Effector CD8-positive, alpha-beta T cell (primary cell): ENCODE results near the gene KCNC4.

Experiments
- DNase-seq: peaks from one replicate; lab custom pipeline; 2025; lab: John Stamatoyannopoulos, UW

KCNC4 gene

GRCh38 chr1:110188035-110188618, 22.0 kb upstream of the KCNC4 start:
- no peak for DNase-seq

- DNase-seq: no peak
These were observed 20.9 kb upstream of the KCNC4 start for GRCh38 chr1:110189181-110189580.

GRCh38 chr1:110190282-110190929, 19.7 kb upstream of the KCNC4 start:
- DNase-seq: no peak

GRCh38 chr1:110192541-110192940, 17.6 kb upstream of the KCNC4 start:
- no peak for DNase-seq

- no peak for DNase-seq
These were observed 14.9 kb upstream of the KCNC4 start for GRCh38 chr1:110195196-110195595.

- peak; percentile 20 for DNase-seq
These were observed 13.0 kb upstream of the KCNC4 start for GRCh38 chr1:110196917-110197765.

GRCh38 chr1:110197905-110198629, 12.0 kb upstream of the KCNC4 start:
- no peak for DNase-seq

- DNase-seq: no peak
These were observed 11.4 kb upstream of the KCNC4 start for GRCh38 chr1:110198746-110199145.

GRCh38 chr1:110200190-110200589, 9.9 kb upstream of the KCNC4 start:
- no peak for DNase-seq

GRCh38 chr1:110200666-110201065, 9.4 kb upstream of the KCNC4 start:
- DNase-seq: no peak

- DNase-seq: no peak
These were observed 8.8 kb upstream of the KCNC4 start for GRCh38 chr1:110201157-110201825.

- peak; percentile 49 for DNase-seq
These were observed 7.0 kb upstream of the KCNC4 start for GRCh38 chr1:110203021-110203661.

- DNase-seq: no peak
These were observed 5.0 kb upstream of the KCNC4 start for GRCh38 chr1:110205156-110205555.

- DNase-seq: no peak
These were observed 4.4 kb upstream of the KCNC4 start for GRCh38 chr1:110205591-110206155.

- no peak for DNase-seq
These were observed 3.7 kb upstream of the KCNC4 start for GRCh38 chr1:110206261-110206920.

GRCh38 chr1:110207831-110208230, 2.3 kb upstream of the KCNC4 start:
- peak; percentile 66 for DNase-seq

GRCh38 chr1:110208916-110209645, 1.0 kb upstream of the KCNC4 start:
- no peak for DNase-seq

- DNase-seq: peak; percentile 56
These were observed 736 bp downstream of the KCNC4 start for GRCh38 chr1:110210604-110211495.
